AG04449 (cell line): ENCODE results near the gene OPRM1.

ENCODE experiments used
- CTCF ChIA-PET: fragments of 350-600 bp; formaldehyde crosslinking; extraction: SDS; loops from one replicate; lab custom pipeline; 2021; ENCODE audit warnings: antibody characterized with exemption; lab: Yijun Ruan, JAX
- POLR2A ChIA-PET: fragments of 400-600, 350-600 bp; formaldehyde crosslinking; extraction: SDS; loops from one replicate; lab custom pipeline; 2020; ENCODE audit warnings: antibody characterized with exemption, inconsistent platforms; lab: Yijun Ruan, JAX
- DNase-seq: peaks from one replicate; pipeline ENCODE4 v3.0.0-alpha.2; 2010; ENCODE audit warnings: low read depth, low spot score
- H3K4me3 ChIP-seq: 2 replicates; pipeline ENCODE4 v1.5.1; 2011; ENCODE audit warnings: low read depth, mild to moderate bottlenecking, control low read depth, low read length
- TF ChIP-seq, protein P1 (sequence below): IDR thresholded peaks from one replicate; pipeline ENCODE4 v1.5.1; 2011; ENCODE audit warnings: mild to moderate bottlenecking, moderate library complexity, low read length, control low read depth, inconsistent platforms; ENCODE audit not compliant: insufficient read depth; ENCODE audit errors: missing control alignments

Gene OPRM1

DNA sequence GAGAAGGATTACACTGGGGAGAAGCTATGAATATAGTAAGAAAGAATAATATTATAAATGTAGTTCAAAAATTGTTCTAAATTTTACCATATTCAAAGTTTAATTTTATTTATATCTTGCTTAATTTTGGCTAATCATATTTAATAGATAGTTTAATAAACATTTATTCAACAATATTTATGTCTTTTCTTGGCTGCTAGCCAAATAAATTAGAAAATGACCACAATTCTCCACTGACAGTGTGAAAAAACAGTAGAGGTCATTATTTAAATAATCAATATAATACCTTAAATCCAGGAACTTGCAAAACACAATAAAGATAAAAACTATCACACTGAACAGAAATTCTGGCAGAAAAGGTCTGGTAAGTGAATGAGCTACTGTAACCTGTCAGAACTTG is 171.6 kb downstream of the OPRM1 start:
- ChIA-PET POLR2A (no interaction called here), CTCF (no interaction called here)
- no peak overlapping the region for H3K4me3 ChIP-seq
- no peak for DNase-seq
- TF ChIP-seq, protein P1, sequence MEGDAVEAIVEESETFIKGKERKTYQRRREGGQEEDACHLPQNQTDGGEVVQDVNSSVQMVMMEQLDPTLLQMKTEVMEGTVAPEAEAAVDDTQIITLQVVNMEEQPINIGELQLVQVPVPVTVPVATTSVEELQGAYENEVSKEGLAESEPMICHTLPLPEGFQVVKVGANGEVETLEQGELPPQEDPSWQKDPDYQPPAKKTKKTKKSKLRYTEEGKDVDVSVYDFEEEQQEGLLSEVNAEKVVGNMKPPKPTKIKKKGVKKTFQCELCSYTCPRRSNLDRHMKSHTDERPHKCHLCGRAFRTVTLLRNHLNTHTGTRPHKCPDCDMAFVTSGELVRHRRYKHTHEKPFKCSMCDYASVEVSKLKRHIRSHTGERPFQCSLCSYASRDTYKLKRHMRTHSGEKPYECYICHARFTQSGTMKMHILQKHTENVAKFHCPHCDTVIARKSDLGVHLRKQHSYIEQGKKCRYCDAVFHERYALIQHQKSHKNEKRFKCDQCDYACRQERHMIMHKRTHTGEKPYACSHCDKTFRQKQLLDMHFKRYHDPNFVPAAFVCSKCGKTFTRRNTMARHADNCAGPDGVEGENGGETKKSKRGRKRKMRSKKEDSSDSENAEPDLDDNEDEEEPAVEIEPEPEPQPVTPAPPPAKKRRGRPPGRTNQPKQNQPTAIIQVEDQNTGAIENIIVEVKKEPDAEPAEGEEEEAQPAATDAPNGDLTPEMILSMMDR: no peak

DNA sequence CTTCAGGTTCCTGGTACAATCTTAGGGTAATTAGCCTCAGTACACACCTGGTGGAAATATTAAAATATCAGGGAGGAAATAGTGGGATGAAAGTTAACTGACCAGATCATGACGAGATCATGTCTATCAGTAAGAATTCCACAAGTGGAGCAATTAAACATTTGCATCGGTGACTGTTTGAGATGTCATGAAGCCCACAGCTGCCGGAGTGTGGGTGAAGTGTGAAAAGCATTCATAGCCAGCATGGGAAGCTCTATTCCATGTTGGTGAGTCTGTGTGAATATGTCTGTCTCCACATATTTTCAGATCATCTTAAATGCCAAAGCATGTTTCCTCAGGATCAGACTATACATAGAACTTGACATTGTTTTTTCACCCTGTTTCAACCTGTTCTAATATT is 174.7 kb downstream of the OPRM1 start:
- CTCF ChIA-PET: no interaction called here
- POLR2A ChIA-PET: no interaction called here
- TF ChIP-seq, protein P1: no peak
- no peak overlapping the region for H3K4me3 ChIP-seq
- no peak for DNase-seq

DNA sequence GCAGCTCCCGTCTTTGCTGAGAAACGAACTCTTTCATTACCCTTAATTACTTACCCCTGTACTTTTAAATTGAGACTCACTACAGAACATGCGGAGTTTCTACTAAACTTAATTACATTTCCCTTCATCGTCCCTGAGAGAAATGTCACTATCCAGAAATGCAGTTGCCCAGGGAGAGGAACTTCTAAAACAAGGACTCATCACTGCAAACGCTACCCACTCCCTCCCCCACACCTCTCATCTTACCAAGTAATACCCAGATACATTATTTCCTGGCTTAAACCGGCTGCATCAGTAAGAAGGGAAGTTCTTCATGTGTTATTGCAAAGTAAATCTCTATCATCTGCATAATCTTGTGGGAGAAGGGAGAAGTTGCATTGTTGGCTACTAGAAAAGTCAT is 179.3 kb downstream of the OPRM1 start:
- H3K4me3 ChIP-seq: no peak overlapping the region
- POLR2A ChIA-PET: no interaction called here
- CTCF ChIA-PET: interaction anchor here (0.6 kb wide), 1 partner anchor 36 kb away, joined by 3 read pairs; no protein-coding TSS in a partner anchor
- TF ChIP-seq, protein P1: no peak
- no peak for DNase-seq

DNA sequence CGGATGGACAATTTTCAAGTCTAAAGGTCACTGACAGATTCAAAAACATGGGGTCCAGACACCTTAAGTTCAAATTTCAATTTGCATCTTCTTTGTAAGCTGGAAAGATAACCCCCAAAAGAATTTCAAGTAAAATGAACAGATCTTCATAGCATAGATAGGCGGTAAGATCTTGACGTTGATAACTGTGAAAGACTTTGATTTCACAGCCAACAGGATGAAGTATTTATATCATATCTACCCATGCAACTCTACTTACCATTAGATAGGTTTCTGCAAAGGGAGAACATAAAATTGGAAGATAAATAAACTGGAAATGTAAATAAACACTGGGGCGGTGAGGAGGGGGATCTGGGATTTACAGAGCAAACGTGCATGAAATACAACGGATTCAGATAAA is 179.7 kb downstream of the OPRM1 start:
- CTCF ChIA-PET: no interaction called here

DNA sequence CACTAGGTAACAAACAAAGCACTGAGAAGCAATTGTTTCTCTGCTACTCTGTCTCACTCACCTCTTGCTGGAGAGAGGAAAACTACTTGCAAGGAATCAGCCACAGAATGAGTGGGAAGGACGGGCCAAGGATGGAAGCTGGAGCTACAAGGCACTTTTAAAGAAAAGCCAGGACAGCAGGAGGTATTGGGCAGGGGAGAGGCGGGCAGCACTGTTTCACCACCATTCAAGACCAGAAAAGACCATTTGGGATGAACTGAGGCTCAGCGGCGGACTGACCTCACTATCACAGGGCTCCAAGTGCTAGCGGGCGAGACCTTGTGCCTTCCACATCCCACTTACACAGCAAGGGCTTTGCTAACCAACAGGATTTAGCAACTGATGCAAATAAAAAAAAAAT is 180.2 kb downstream of the OPRM1 start:
- ChIA-PET POLR2A (no interaction called here), CTCF (interaction anchor here (0.6 kb wide), 1 partner anchor 48 kb away, joined by 4 read pairs; no protein-coding TSS in a partner anchor)
- TF ChIP-seq, protein P1: no peak
- no peak overlapping the region for H3K4me3 ChIP-seq
- DNase-seq: no peak

More for the DNA sequence above, 179.7 kb downstream of the OPRM1 start:
- DNase-seq: no peak
- no peak overlapping the region for H3K4me3 ChIP-seq
- TF ChIP-seq, protein P1: no peak
- POLR2A ChIA-PET: no interaction called here

DNA sequence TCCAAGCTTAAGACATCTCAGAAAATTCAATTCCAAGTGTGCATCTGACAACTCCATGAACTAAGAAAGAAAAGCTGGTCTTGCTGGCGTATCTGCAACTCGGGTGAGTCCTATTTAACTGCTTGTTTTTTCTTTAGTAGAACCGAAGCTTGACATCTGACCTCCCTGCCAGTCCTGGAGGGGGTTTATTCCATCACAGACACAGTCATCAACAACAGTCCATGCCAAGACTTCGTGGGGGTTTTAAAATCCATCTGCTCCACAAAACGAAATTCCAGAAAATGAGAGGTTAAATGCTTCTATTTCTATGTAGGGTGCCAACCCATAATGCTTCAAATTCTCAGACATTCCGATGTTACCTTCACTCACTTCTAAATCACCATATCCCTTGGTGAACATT is 183.7 kb downstream of the OPRM1 start:
- no peak overlapping the region for H3K4me3 ChIP-seq
- DNase-seq: no peak
- TF ChIP-seq, protein P1: no peak
- POLR2A ChIA-PET: no interaction called here
- CTCF ChIA-PET: no interaction called here
